Measurements from ENCODE around the gene FOXD4L6. TPM values are rescaled to one million over a fixed set of nuclear protein-coding genes. Genes with fewer than 3 reads are reported as not detected.
"Not testable (repeated sequence)": the region's sequence is repeated elsewhere in the genome, so short reads cannot be mapped to it uniquely, and the experiment has no call there.

FOXD4L6 gene
- total RNA-seq, 1 donor from 2014 or later, result not detected

- not testable (repeated sequence) for DNase-seq (ENCODE audit: low spot score in 2 of 2, unreplicated experiment in 2 of 2); H3K27ac Mint-ChIP-seq; H3K9me3 Mint-ChIP-seq; H3K4me3 Mint-ChIP-seq; H3K4me1 Mint-ChIP-seq; H3K36me3 Mint-ChIP-seq
- H3K27me3 Mint-ChIP-seq (ENCODE audit: low read depth), result peaks cover 15% of the 10 kb centered on the region
These were observed 17.1 kb downstream of the FOXD4L6 start for GRCh38 chr9:41111414-41111813.

- not testable (repeated sequence) for H3K36me3 Mint-ChIP-seq; DNase-seq (ENCODE audit: low spot score in 2 of 2, unreplicated experiment in 2 of 2); H3K27ac Mint-ChIP-seq; H3K9me3 Mint-ChIP-seq; H3K4me3 Mint-ChIP-seq; H3K4me1 Mint-ChIP-seq
- H3K27me3 Mint-ChIP-seq (ENCODE audit: low read depth), result peaks cover 13% of the 10 kb centered on the region
These were observed 17.6 kb downstream of the FOXD4L6 start for GRCh38 chr9:41110913-41111312.

GRCh38 chr9:41109253-41109652 is 19.2 kb downstream of the FOXD4L6 start:
- H3K27ac Mint-ChIP-seq; H3K4me1 Mint-ChIP-seq; DNase-seq (ENCODE audit: low spot score in 2 of 2, unreplicated experiment in 2 of 2); H3K4me3 Mint-ChIP-seq; H3K36me3 Mint-ChIP-seq; H3K9me3 Mint-ChIP-seq: not testable (repeated sequence)
- H3K27me3 Mint-ChIP-seq (ENCODE audit: low read depth), result peaks cover 13% of the 10 kb centered on the region

GRCh38 chr9:41108816-41109215 is 19.7 kb downstream of the FOXD4L6 start:
- H3K36me3 Mint-ChIP-seq; H3K4me3 Mint-ChIP-seq; H3K9me3 Mint-ChIP-seq; H3K4me1 Mint-ChIP-seq; DNase-seq (ENCODE audit: low spot score in 2 of 2, unreplicated experiment in 2 of 2); H3K27ac Mint-ChIP-seq: not testable (repeated sequence)
- peaks cover 10% of the 10 kb centered on the region for H3K27me3 Mint-ChIP-seq (ENCODE audit: low read depth)

- not testable (repeated sequence) for H3K4me1 Mint-ChIP-seq; H3K27ac Mint-ChIP-seq; H3K36me3 Mint-ChIP-seq; H3K9me3 Mint-ChIP-seq; H3K4me3 Mint-ChIP-seq; DNase-seq (ENCODE audit: low spot score in 2 of 2, unreplicated experiment in 2 of 2)
- peaks cover 12% of the 10 kb centered on the region for H3K27me3 Mint-ChIP-seq (ENCODE audit: low read depth)
These were observed 21.9 kb downstream of the FOXD4L6 start for GRCh38 chr9:41106472-41107116.

GRCh38 chr9:41105557-41106253 is 22.8 kb downstream of the FOXD4L6 start:
- H3K36me3 Mint-ChIP-seq; DNase-seq (ENCODE audit: low spot score in 2 of 2, unreplicated experiment in 2 of 2); H3K27ac Mint-ChIP-seq; H3K9me3 Mint-ChIP-seq; H3K4me1 Mint-ChIP-seq; H3K4me3 Mint-ChIP-seq: not testable (repeated sequence)
- peaks cover 17% of the 10 kb centered on the region for H3K27me3 Mint-ChIP-seq (ENCODE audit: low read depth)

- not testable (repeated sequence) for H3K27ac Mint-ChIP-seq; H3K9me3 Mint-ChIP-seq; DNase-seq (ENCODE audit: low spot score in 2 of 2, unreplicated experiment in 2 of 2); H3K36me3 Mint-ChIP-seq; H3K4me1 Mint-ChIP-seq; H3K4me3 Mint-ChIP-seq
- peaks cover 21% of the 10 kb centered on the region for H3K27me3 Mint-ChIP-seq (ENCODE audit: low read depth)
These were observed 23.9 kb downstream of the FOXD4L6 start for GRCh38 chr9:41104542-41104941.

GRCh38 chr9:41100508-41100907 is 28.0 kb downstream of the FOXD4L6 start:
- H3K4me3 Mint-ChIP-seq; H3K27ac Mint-ChIP-seq; DNase-seq (ENCODE audit: low spot score in 2 of 2, unreplicated experiment in 2 of 2); H3K36me3 Mint-ChIP-seq; H3K9me3 Mint-ChIP-seq; H3K4me1 Mint-ChIP-seq: not testable (repeated sequence)
- peaks cover 30% of the 10 kb centered on the region for H3K27me3 Mint-ChIP-seq (ENCODE audit: low read depth)

GRCh38 chr9:41098759-41099158 is 29.7 kb downstream of the FOXD4L6 start:
- not testable (repeated sequence) for H3K4me1 Mint-ChIP-seq; H3K27ac Mint-ChIP-seq; DNase-seq (ENCODE audit: low spot score in 2 of 2, unreplicated experiment in 2 of 2); H3K9me3 Mint-ChIP-seq; H3K36me3 Mint-ChIP-seq; H3K4me3 Mint-ChIP-seq
- peaks cover 34% of the 10 kb centered on the region for H3K27me3 Mint-ChIP-seq (ENCODE audit: low read depth)

GRCh38 chr9:41095060-41095459 is 33.4 kb downstream of the FOXD4L6 start:
- DNase-seq (ENCODE audit: low spot score in 2 of 2, unreplicated experiment in 2 of 2); H3K36me3 Mint-ChIP-seq; H3K4me1 Mint-ChIP-seq; H3K9me3 Mint-ChIP-seq; H3K4me3 Mint-ChIP-seq; H3K27ac Mint-ChIP-seq: not testable (repeated sequence)
- H3K27me3 Mint-ChIP-seq (ENCODE audit: low read depth), result peaks cover 24% of the 10 kb centered on the region

- H3K27ac Mint-ChIP-seq; H3K36me3 Mint-ChIP-seq; H3K4me3 Mint-ChIP-seq; H3K4me1 Mint-ChIP-seq; DNase-seq (ENCODE audit: low spot score in 2 of 2, unreplicated experiment in 2 of 2); H3K9me3 Mint-ChIP-seq: not testable (repeated sequence)
- H3K27me3 Mint-ChIP-seq (ENCODE audit: low read depth), result peaks cover 26% of the 10 kb centered on the region
These were observed 34.3 kb downstream of the FOXD4L6 start for GRCh38 chr9:41094010-41094773.

- not testable (repeated sequence) for H3K4me1 Mint-ChIP-seq; H3K9me3 Mint-ChIP-seq; H3K36me3 Mint-ChIP-seq; H3K27ac Mint-ChIP-seq; DNase-seq (ENCODE audit: low spot score in 2 of 2, unreplicated experiment in 2 of 2); H3K4me3 Mint-ChIP-seq
- H3K27me3 Mint-ChIP-seq (ENCODE audit: low read depth), result peaks cover 31% of the 10 kb centered on the region
These were observed 37.6 kb downstream of the FOXD4L6 start for GRCh38 chr9:41090922-41091321.

- not testable (repeated sequence) for H3K27ac Mint-ChIP-seq; H3K36me3 Mint-ChIP-seq; DNase-seq (ENCODE audit: low spot score in 2 of 2, unreplicated experiment in 2 of 2); H3K4me1 Mint-ChIP-seq; H3K4me3 Mint-ChIP-seq; H3K9me3 Mint-ChIP-seq
- H3K27me3 Mint-ChIP-seq (ENCODE audit: low read depth), result peaks cover 36% of the 10 kb centered on the region
These were observed 38.1 kb downstream of the FOXD4L6 start for GRCh38 chr9:41090386-41090785.

Measured in mesothelial cell of epicardium (in vitro differentiated cells).